Vagina (tissue), 2 donors: Measurements from ENCODE around the gene HYDIN.
"Not testable (repeated sequence)": the region's sequence is repeated elsewhere in the genome, so short reads cannot be mapped to it uniquely, and the experiment has no call there.

Experiments used
- POLR2A ChIP-seq, 2 donors: fragments of 450-650 bp; IDR thresholded peaks; one replicate each; pipeline ENCODE4 v1.6.1; 2017; ENCODE audit warnings: antibody characterized with exemption in 2 of 2, mild to moderate bottlenecking in 2 of 2, moderate library complexity in 2 of 2
- POLR2AphosphoS5 ChIP-seq, 2 donors: sonication (generic); formaldehyde crosslinking; IDR thresholded peaks; one replicate each; pipeline ENCODE4 v1.9.0; 2017; ENCODE audit warnings: antibody characterized with exemption in 2 of 2, mild to moderate bottlenecking in 2 of 2, low read depth in 1 of 2; ENCODE audit not compliant: insufficient read depth in 1 of 2
- TF ChIP-seq, protein P1 (sequence below), 3 experiments: fragments of 450-650 bp in 2 of 3; fragments of 200-600 bp in 1 of 3; sonication (generic) in 1 of 3; IDR thresholded peaks; one replicate each; pipeline ENCODE4 v1.5.1; 2017 to 2019; ENCODE audit warnings: antibody characterized with exemption in 3 of 3, mild to moderate bottlenecking in 2 of 3, moderate library complexity in 2 of 3

DNA sequence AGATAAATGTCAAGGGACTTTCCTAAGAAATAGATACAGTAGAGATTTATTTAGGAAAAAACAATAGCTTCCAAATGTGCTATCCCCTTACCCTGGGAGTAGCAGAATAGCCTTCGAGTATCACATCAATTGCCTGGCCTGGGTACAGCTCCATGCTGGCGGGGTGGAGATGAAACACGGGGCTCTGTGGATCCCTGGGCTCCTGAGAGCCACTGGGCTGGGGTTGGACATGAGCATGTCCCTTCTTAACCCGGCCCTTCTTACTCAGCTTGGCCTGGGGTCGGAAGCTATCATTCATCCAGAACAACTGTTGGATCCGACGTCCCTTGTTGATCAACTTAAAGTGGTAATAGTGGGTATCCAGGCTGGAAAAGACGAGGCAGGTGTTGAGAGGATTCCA is 203.0 kb downstream of the HYDIN start:
- TF ChIP-seq, protein P1, sequence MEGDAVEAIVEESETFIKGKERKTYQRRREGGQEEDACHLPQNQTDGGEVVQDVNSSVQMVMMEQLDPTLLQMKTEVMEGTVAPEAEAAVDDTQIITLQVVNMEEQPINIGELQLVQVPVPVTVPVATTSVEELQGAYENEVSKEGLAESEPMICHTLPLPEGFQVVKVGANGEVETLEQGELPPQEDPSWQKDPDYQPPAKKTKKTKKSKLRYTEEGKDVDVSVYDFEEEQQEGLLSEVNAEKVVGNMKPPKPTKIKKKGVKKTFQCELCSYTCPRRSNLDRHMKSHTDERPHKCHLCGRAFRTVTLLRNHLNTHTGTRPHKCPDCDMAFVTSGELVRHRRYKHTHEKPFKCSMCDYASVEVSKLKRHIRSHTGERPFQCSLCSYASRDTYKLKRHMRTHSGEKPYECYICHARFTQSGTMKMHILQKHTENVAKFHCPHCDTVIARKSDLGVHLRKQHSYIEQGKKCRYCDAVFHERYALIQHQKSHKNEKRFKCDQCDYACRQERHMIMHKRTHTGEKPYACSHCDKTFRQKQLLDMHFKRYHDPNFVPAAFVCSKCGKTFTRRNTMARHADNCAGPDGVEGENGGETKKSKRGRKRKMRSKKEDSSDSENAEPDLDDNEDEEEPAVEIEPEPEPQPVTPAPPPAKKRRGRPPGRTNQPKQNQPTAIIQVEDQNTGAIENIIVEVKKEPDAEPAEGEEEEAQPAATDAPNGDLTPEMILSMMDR (IDR thresholded peaks at IDR 0.05), result not testable (repeated sequence)
- TF ChIP-seq POLR2AphosphoS5 (IDR thresholded peaks at IDR 0.05; ENCODE audit: insufficient read depth in 1 of 2, low read depth in 1 of 2); POLR2A (IDR thresholded peaks at IDR 0.05): not testable (repeated sequence)
